B cell (primary cell): ENCODE data around the gene CNTNAP2. TPM values are rescaled to one million over a fixed set of nuclear protein-coding genes. Genes with fewer than 3 reads are reported as not detected.
"Not testable (repeated sequence)": the region's sequence is repeated elsewhere in the genome, so short reads cannot be mapped to it uniquely, and the experiment has no call there.

Source experiments
- ATAC-seq: fragments of 200-7000 bp; cut with Tn5 transposase; one replicate; pipeline ENCODE4 v1.10.0; 2021; ENCODE audit warnings: low read depth, mild to moderate bottlenecking, moderate number of reproducible peaks, moderate library complexity
- CTCF ChIA-PET: fragments of 350-600 bp; sonication (Branson Sonifier 250); formaldehyde crosslinking; loops from one replicate; lab custom pipeline; 2021; ENCODE audit warnings: antibody characterized with exemption, inconsistent platforms; lab: Charles Lee
- POLR2A ChIA-PET: fragments of 350-600 bp; sonication (Branson Sonifier 250); formaldehyde crosslinking; loops from one replicate; lab custom pipeline; 2021; ENCODE audit warnings: antibody characterized with exemption; lab: Charles Lee
- DNase-seq: peaks from one replicate; pipeline ENCODE4 v3.0.0; 2013
- H2AFZ ChIP-seq: 2 replicates; pipeline ENCODE4 v1.6.1; 2012; ENCODE audit warnings: mild to moderate bottlenecking, low read depth, low read length; ENCODE audit not compliant: insufficient read depth, poor library complexity, severe bottlenecking
- H3K27ac ChIP-seq, 2 donors: 1 replicate in 1 of 2; 2 replicates in 1 of 2; pipeline ENCODE4 v1.5.1; 2012 to 2013; ENCODE audit warnings: low read length in 2 of 2, mild to moderate bottlenecking in 2 of 2, moderate library complexity in 1 of 2
- H3K27me3 ChIP-seq, 4 experiments: fragments of 200-600 bp in 1 of 4; sonication (generic) in 1 of 4; replicated peaks in 1 of 4; 1 replicate in 2 of 4; 2 replicates in 2 of 4; pipeline versions ENCODE4 v1.6.1 to v1.7.0; 2013 to 2016; ENCODE audit warnings: low read length in 3 of 4, mild to moderate bottlenecking in 2 of 4, mixed read lengths in 1 of 4, moderate library complexity in 1 of 4; ENCODE audit not compliant: insufficient read depth in 4 of 4, control insufficient read depth in 3 of 4; ENCODE audit errors: control extremely low read depth in 1 of 4
- H3K36me3 ChIP-seq, 2 experiments: replicated peaks in 1 of 2; 1 replicate in 1 of 2; 2 replicates in 1 of 2; pipeline versions ENCODE4 v1.6.1 to v1.7.1; 2013; ENCODE audit warnings: low read length in 1 of 2; ENCODE audit not compliant: insufficient read depth in 2 of 2, control insufficient read depth in 1 of 2; ENCODE audit errors: control extremely low read depth in 1 of 2, extremely low read depth in 1 of 2
- H3K4me1 ChIP-seq, 2 donors: fragments of 200-600 bp in 1 of 2; sonication (generic) in 1 of 2; 1 replicate in 1 of 2; 2 replicates in 1 of 2; pipeline versions ENCODE4 v1.5.1 to v1.6.1; 2013 to 2017; ENCODE audit warnings: low read length in 2 of 2; ENCODE audit not compliant: control insufficient read depth in 2 of 2, insufficient read depth in 2 of 2
- H3K4me2 ChIP-seq: replicated peaks from 2 replicates; pipeline ENCODE3; 2012; ENCODE audit warnings: mild to moderate bottlenecking, low read depth, low read length; ENCODE audit not compliant: poor library complexity, severe bottlenecking
- H3K4me3 ChIP-seq, 5 experiments: fragments of 200-600 bp in 1 of 5; sonication (generic) in 1 of 5; 1 replicate in 3 of 5; 2 replicates in 2 of 5; pipeline versions ENCODE4 v1.5.1 to v1.7.0; 2011 to 2016; ENCODE audit warnings: low read length in 4 of 5, mild to moderate bottlenecking in 4 of 5, low read depth in 2 of 5, control low read depth in 1 of 5, moderate library complexity in 1 of 5; ENCODE audit not compliant: insufficient read depth in 1 of 5; ENCODE audit errors: control extremely low read depth in 1 of 5, extremely low read depth in 1 of 5
- H3K79me2 ChIP-seq: fragments of 200-600 bp; sonication (generic); one replicate; pipeline ENCODE4 v1.6.0; 2016; ENCODE audit warnings: low read length; ENCODE audit not compliant: control insufficient read depth, insufficient read depth
- H3K9ac ChIP-seq: fragments of 200-600 bp; sonication (generic); 2 replicates; pipeline ENCODE4 v1.6.1; 2017; ENCODE audit warnings: mild to moderate bottlenecking, low read length, moderate library complexity
- H3K9me3 ChIP-seq, 3 donors: one replicate each; pipeline versions ENCODE4 v1.6.1 to v1.7.1; 2013; ENCODE audit warnings: low read length in 2 of 3; ENCODE audit not compliant: control insufficient read depth in 2 of 3, insufficient read depth in 1 of 3; ENCODE audit errors: control extremely low read depth in 1 of 3
- H4K20me1 ChIP-seq: 2 replicates; pipeline ENCODE4 v1.6.0; 2012; ENCODE audit warnings: mild to moderate bottlenecking, low read length; ENCODE audit not compliant: insufficient read depth, control insufficient read depth, poor library complexity, severe bottlenecking
- H3K27ac Mint-ChIP-seq: one replicate; pipeline ENCODE4 v1.8.0; 2021; ENCODE audit warnings: mixed read lengths
- H3K27me3 Mint-ChIP-seq: one replicate; pipeline ENCODE4 v1.8.0; 2021; ENCODE audit warnings: mixed read lengths
- H3K4me1 Mint-ChIP-seq: one replicate; pipeline ENCODE4 v1.8.0; 2021; ENCODE audit warnings: mixed read lengths
- H3K4me3 Mint-ChIP-seq: one replicate; pipeline ENCODE4 v1.8.0; 2021; ENCODE audit warnings: mixed read lengths
- H3K9me3 Mint-ChIP-seq: one replicate; pipeline ENCODE4 v1.8.0; 2022; ENCODE audit warnings: mixed read lengths; ENCODE audit not compliant: insufficient read depth
- EZH2 ChIP-seq: IDR thresholded peaks from 2 replicates; pipeline ENCODE4 v1.6.1; 2012; ENCODE audit warnings: borderline replicate concordance, low read depth, mild to moderate bottlenecking, moderate library complexity, low read length; ENCODE audit not compliant: insufficient read depth, poor library complexity, severe bottlenecking
- WGBS: methylation state at CpG from one replicate; pipeline ENCODE4 v1.1.5; 2013; ENCODE audit warnings: missing lambda C conversion rate; ENCODE audit not compliant: insufficient coverage; 5-methylcytosine and 5-hydroxymethylcytosine counted together
- intact Hi-C: fragments of 100-400 bp; cut with micrococcal nuclease; formaldehyde crosslinking; loops from one replicate; pipeline ENCODE4 v1.10.0; 2022
- polyA plus RNA-seq: library from polyadenylated mRNA; depleted of rRNA; stranded (reverse); fragments of >200 nt; gene quantifications from 2 replicates; pipeline ENCODE4 v1.2.3, GENCODE V29; 2012
- total RNA-seq, 2 donors: library from RNA; stranded (reverse); fragments of 120-200 nt in 1 of 2; gene quantifications; 1 replicate in 1 of 2; 2 replicates in 1 of 2; pipeline versions ENCODE4 v1.2.3 to v1.2.4, GENCODE V29; 2013 to 2022
- TF ChIP-seq, protein P1 (sequence below): fragments of 200-600 bp; IDR thresholded peaks from one replicate; pipeline ENCODE4 v1.8.0; 2022; ENCODE audit warnings: antibody characterized with exemption, mild to moderate bottlenecking

The CNTNAP2 gene
- total and polyA plus RNA-seq, 2 donors (not counting 1 experiment from before 2014, with no cell fraction given) = 7.4 to 16.6 TPM

GRCh38 chr7:148463210-148463609, 2346.6 kb downstream of the CNTNAP2 start:
- no peak overlapping the region for H3K4me3 Mint-ChIP-seq
- Histone ChIP-seq H3K9ac (no peak overlapping the region), H3K9me3 (no peaks in the 10 kb centered on the region), H3K27me3 (no peaks in the 10 kb centered on the region), H3K4me1 (no peaks in the 10 kb centered on the region), H3K36me3 (no peaks in the 10 kb centered on the region), H3K4me3 (no peak overlapping the region), H3K27ac (no peak overlapping the region), H3K4me2 (no peak overlapping the region), H3K79me2 (no peaks in the 10 kb centered on the region), H4K20me1 (no peaks in the 10 kb centered on the region), H2AFZ (no peak overlapping the region)
- H3K9me3 Mint-ChIP-seq = peaks cover 4% of the 10 kb centered on the region
- no peaks in the 10 kb centered on the region for H3K4me1 Mint-ChIP-seq
- ChIA-PET POLR2A (no interaction called here), CTCF (no interaction called here)
- no peak overlapping the region for H3K27ac Mint-ChIP-seq
- ATAC-seq (no peak), DNase-seq (no peak)
- no peak for TF ChIP-seq EZH2
- TF ChIP-seq, protein P1, sequence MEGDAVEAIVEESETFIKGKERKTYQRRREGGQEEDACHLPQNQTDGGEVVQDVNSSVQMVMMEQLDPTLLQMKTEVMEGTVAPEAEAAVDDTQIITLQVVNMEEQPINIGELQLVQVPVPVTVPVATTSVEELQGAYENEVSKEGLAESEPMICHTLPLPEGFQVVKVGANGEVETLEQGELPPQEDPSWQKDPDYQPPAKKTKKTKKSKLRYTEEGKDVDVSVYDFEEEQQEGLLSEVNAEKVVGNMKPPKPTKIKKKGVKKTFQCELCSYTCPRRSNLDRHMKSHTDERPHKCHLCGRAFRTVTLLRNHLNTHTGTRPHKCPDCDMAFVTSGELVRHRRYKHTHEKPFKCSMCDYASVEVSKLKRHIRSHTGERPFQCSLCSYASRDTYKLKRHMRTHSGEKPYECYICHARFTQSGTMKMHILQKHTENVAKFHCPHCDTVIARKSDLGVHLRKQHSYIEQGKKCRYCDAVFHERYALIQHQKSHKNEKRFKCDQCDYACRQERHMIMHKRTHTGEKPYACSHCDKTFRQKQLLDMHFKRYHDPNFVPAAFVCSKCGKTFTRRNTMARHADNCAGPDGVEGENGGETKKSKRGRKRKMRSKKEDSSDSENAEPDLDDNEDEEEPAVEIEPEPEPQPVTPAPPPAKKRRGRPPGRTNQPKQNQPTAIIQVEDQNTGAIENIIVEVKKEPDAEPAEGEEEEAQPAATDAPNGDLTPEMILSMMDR = no peak
- intact Hi-C loops = no loop called here
- 98% methylated on average over 4 of the region's 4 CpGs for WGBS
- no peaks in the 10 kb centered on the region for H3K27me3 Mint-ChIP-seq

DNA sequence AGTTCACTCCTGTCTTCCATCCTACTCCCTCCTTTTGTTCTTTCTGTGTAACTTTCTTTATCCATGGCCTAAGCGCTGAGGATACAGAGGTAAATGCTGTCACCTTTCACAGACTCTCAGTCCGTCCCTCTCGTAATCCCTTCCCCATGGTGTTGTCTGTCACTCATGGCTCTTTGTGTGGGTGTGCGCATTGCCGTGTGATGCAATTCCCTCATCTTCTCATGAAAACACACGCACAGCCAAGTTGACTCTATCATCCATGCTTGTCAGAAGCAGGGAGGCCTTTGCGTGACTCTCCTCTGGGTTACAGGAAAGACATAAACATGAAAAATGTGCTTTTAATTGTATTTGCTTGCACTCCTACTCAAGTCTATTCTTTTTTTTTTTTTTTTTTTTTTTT, 2348.3 kb downstream of the CNTNAP2 start:
- H3K4me1 Mint-ChIP-seq = no peaks in the 10 kb centered on the region

GRCh38 chr7:148465441-148465840, 2348.8 kb downstream of the CNTNAP2 start:
- 95% methylated on average over 10 of the region's 15 CpGs for WGBS
- H3K4me2 ChIP-seq, DNase-seq, H3K27ac ChIP-seq, intact Hi-C loops, POLR2A ChIA-PET, H3K4me1 Mint-ChIP-seq, H3K9me3 ChIP-seq, H3K79me2 ChIP-seq, H2AFZ ChIP-seq, H3K4me3 Mint-ChIP-seq, H3K36me3 ChIP-seq, H4K20me1 ChIP-seq, H3K4me3 ChIP-seq, CTCF ChIA-PET, H3K27me3 ChIP-seq, H3K9me3 Mint-ChIP-seq, H3K27me3 Mint-ChIP-seq, H3K9ac ChIP-seq, H3K4me1 ChIP-seq, ATAC-seq, H3K27ac Mint-ChIP-seq: not testable (repeated sequence)

More for the DNA sequence above, 2348.3 kb downstream of the CNTNAP2 start:
- H3K27me3 ChIP-seq = no peaks in the 10 kb centered on the region
- H3K79me2 ChIP-seq = no peaks in the 10 kb centered on the region
- TF ChIP-seq, protein P1 = no peak
- no peak for TF ChIP-seq EZH2
- no peak overlapping the region for H3K4me3 Mint-ChIP-seq
- H3K27ac ChIP-seq = no peak overlapping the region
- ATAC-seq (no peak), DNase-seq (no peak)
- no peaks in the 10 kb centered on the region for H3K4me1 ChIP-seq
- intact Hi-C loops = no loop called here
- no peak overlapping the region for H3K27ac Mint-ChIP-seq
- ChIA-PET CTCF (no interaction called here), POLR2A (no interaction called here)
- H3K9ac ChIP-seq = no peak overlapping the region
- H3K36me3 ChIP-seq = no peaks in the 10 kb centered on the region
- no peaks in the 10 kb centered on the region for H4K20me1 ChIP-seq
- WGBS = no CpG with 5 or more reads among the region's 7 CpGs
- no peak overlapping the region for H2AFZ ChIP-seq
- H3K9me3 Mint-ChIP-seq = peaks cover 4% of the 10 kb centered on the region
- H3K4me2 ChIP-seq = no peak overlapping the region
- no peaks in the 10 kb centered on the region for H3K9me3 ChIP-seq
- H3K4me3 ChIP-seq = no peak overlapping the region
- H3K27me3 Mint-ChIP-seq = no peaks in the 10 kb centered on the region
